Activated T-helper 17 cell treated with anti-CD3 and anti-CD28 coated beads, Interleukin-2, amount 50 U/mL, for 72 hours (primary cell): Measurements from ENCODE around the gene NEUROD6. TPM values are rescaled to one million over a fixed set of nuclear protein-coding genes. Genes with fewer than 3 reads are reported as not detected.

Source experiments
- ATAC-seq: fragments of 150-1000 bp; cut with Tn5 transposase; replicated peaks from 2 replicates; pipeline ENCODE4 v1.10.0; 2021; ENCODE audit warnings: mild to moderate bottlenecking, moderate library complexity
- H3K27ac Mint-ChIP-seq: one replicate; pipeline ENCODE4 v1.8.0; 2022; ENCODE audit warnings: mixed read lengths
- H3K27me3 Mint-ChIP-seq: one replicate; pipeline ENCODE4 v1.8.0; 2022; ENCODE audit warnings: mixed read lengths
- H3K36me3 Mint-ChIP-seq: one replicate; pipeline ENCODE4 v1.8.0; 2022; ENCODE audit warnings: low read depth, mild to moderate bottlenecking, mixed read lengths
- H3K4me1 Mint-ChIP-seq: one replicate; pipeline ENCODE4 v1.8.0; 2022; ENCODE audit warnings: mixed read lengths
- H3K4me3 Mint-ChIP-seq: one replicate; pipeline ENCODE4 v1.8.0; 2022; ENCODE audit warnings: mild to moderate bottlenecking, mixed read lengths
- H3K9me3 Mint-ChIP-seq: one replicate; pipeline ENCODE4 v1.8.0; 2022; ENCODE audit warnings: mixed read lengths
- total RNA-seq, 2 donors: library from RNA; stranded (reverse); gene quantifications; one replicate each; pipeline ENCODE4 v1.2.3, GENCODE V29; 2022

NEUROD6 gene
- total RNA-seq, 2 donors from 2014 or later = not detected

DNA sequence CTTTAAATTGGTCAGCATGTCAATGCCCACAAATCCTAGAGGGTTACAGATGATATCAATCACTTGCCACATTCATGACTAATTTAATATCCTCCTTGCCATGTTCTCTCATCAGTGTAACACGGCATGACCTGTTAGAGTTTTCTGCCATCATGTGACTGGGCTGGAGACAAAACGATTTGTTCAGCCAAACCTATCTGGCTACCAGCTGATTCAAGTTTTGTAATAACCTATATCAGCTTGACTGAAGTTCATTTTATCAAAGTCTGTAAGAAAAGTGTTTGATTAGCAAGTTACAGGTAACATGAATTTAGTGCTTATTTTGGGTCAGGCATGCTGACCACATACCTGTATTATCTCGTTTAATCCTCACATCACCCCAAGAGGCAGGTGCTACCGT lies 25.7 kb downstream of the NEUROD6 start:
- no peaks in the 10 kb centered on the region for H3K9me3 Mint-ChIP-seq
- H3K27ac Mint-ChIP-seq = no peak overlapping the region
- ATAC-seq = no peak
- H3K4me1 Mint-ChIP-seq = no peaks in the 10 kb centered on the region
- no peak overlapping the region for H3K4me3 Mint-ChIP-seq
- H3K36me3 Mint-ChIP-seq = no peaks in the 10 kb centered on the region
- H3K27me3 Mint-ChIP-seq = no peaks in the 10 kb centered on the region

DNA sequence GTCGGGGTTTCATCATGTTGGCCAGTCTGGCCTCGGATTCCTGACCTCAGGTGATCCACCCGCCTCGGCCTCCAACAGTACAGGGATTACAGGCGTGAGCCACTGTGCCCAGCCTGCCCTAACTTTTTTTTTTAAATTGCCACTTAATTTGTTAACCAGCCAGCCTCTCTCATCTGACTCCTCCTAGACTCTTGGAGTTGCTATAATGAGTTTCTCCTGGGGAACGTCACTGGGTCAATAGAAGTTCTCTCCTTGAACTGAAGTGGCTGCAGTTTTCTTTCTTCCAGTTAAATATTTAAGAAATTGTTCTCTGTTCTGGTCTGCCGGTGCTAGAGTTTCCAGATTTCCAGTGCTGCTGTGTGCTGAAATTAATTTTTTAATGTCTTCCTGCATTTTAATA lies 27.6 kb downstream of the NEUROD6 start:
- Mint-ChIP-seq H3K27ac (no peak overlapping the region), H3K36me3 (no peaks in the 10 kb centered on the region), H3K4me3 (no peak overlapping the region), H3K27me3 (no peaks in the 10 kb centered on the region), H3K9me3 (no peaks in the 10 kb centered on the region), H3K4me1 (no peaks in the 10 kb centered on the region)
- no peak for ATAC-seq

DNA sequence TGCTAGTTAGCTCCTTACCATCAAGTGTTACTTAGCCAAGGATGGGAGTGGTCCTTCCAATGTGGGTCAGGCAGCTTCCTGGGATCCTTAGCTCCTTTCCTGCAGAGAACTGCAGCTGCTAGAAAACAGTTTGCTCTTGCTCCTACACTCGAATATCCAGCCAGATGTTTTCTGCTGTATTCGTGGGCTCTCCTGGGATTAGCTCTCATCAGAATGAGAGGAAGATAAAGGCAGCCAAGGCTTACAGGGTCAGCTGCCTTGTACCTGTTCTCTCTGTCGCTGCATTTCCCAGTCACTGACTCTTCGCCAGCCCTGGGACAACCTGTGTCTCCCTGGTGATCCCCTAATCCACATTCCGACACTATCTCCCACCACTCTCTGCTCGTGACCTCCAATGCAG lies 29.0 kb downstream of the NEUROD6 start:
- H3K36me3 Mint-ChIP-seq = no peaks in the 10 kb centered on the region
- H3K27ac Mint-ChIP-seq = no peak overlapping the region
- no peaks in the 10 kb centered on the region for H3K9me3 Mint-ChIP-seq
- H3K27me3 Mint-ChIP-seq = no peaks in the 10 kb centered on the region
- no peak overlapping the region for H3K4me3 Mint-ChIP-seq
- ATAC-seq = no peak
- H3K4me1 Mint-ChIP-seq = no peaks in the 10 kb centered on the region

DNA sequence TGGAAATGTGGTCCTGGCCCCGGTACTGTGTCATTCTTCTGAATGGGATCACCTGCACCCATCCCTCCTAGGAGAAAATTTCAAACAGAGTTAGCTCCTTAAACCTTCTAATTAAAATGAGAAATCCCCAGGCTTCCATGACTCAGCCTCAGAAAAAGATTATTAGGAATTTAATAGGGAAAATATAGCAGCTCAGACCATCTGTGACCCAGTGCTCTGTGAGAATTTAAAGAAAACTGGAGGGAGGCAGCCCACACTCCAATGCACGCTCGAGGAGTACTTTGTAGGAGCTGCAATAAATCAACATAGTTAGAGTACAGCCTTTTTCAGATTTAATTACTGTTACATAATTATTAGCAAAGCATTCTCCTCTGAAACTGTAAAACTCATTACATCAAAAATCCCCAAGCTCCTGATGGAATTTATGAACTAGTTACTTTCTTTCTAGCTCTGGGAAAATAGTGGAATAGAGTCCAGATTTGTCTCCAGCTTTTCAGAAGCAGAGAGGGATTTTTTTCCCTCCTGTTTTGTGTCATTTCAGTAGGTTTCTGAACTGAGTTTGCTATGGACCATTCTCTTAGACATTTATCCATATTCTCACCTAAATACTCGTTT lies 30.1 kb downstream of the NEUROD6 start:
- no peaks in the 10 kb centered on the region for H3K4me1 Mint-ChIP-seq
- no peaks in the 10 kb centered on the region for H3K9me3 Mint-ChIP-seq
- no peak for ATAC-seq
- no peaks in the 10 kb centered on the region for H3K27me3 Mint-ChIP-seq
- H3K36me3 Mint-ChIP-seq = no peaks in the 10 kb centered on the region
- no peak overlapping the region for H3K4me3 Mint-ChIP-seq
- no peak overlapping the region for H3K27ac Mint-ChIP-seq

DNA sequence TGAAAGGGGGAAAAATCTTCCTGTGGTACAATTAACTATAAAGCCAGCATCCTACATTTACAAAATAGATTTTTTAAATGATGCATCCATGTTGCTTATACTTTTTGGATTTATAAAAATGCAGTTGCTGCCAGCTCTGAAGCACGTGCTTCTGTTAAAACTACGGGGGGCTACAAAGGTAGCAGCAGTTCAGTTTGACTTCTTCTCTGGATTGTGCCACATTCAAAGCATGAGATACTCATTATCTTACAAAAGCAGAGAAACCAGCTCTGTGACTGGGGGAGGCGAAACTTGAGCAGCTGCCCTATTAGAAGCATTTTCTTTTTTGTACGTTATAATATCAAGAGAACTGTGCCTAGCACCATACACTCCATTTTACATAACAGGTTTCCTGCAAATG lies 31.1 kb downstream of the NEUROD6 start:
- H3K9me3 Mint-ChIP-seq = no peaks in the 10 kb centered on the region
- H3K27ac Mint-ChIP-seq = no peak overlapping the region

DNA sequence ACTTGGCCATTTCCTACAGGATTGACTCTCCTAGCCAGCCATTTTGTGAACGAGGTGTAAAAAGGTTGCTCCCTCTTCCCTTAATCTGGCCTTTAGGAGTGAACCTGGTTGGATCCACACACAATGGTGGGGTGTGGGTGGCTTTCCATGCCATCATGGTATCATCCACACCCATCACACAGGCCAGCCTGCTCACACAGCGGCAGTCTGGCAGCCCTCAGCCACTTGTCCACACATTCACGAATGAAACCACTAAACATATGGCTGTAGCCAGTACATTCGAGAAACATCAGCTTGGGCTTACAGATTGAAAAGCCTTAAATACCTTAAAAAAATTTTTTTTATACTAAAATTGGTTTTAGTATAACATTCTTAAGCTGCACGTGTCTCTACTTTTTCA lies 31.9 kb downstream of the NEUROD6 start:
- no peaks in the 10 kb centered on the region for H3K4me1 Mint-ChIP-seq
- H3K4me3 Mint-ChIP-seq = no peak overlapping the region
- ATAC-seq = no peak
- H3K27me3 Mint-ChIP-seq = no peaks in the 10 kb centered on the region
- no peaks in the 10 kb centered on the region for H3K36me3 Mint-ChIP-seq
- H3K9me3 Mint-ChIP-seq = no peaks in the 10 kb centered on the region
- no peak overlapping the region for H3K27ac Mint-ChIP-seq

More for the DNA sequence above, 31.1 kb downstream of the NEUROD6 start:
- Mint-ChIP-seq H3K4me1 (no peaks in the 10 kb centered on the region), H3K36me3 (no peaks in the 10 kb centered on the region), H3K27me3 (no peaks in the 10 kb centered on the region), H3K4me3 (no peak overlapping the region)
- no peak for ATAC-seq

DNA sequence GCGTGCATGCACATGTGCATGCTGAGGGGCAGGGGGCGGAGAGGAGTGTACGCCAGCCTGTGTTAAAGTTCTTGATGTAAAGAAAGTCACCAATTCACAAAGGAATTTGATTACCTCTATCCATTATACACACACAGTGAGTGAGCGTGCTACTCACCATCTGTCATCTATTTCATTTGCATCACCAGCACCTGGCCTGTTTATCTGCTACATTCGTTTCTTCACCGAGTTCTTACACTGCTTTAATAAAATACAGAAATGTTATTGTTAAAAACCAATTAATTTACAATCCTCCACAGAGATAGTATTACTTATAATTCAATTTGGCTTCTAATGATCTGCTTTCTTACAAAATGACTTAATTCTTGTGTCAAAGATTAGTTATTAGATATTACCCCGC lies 32.6 kb downstream of the NEUROD6 start:
- Mint-ChIP-seq H3K9me3 (no peaks in the 10 kb centered on the region), H3K27me3 (no peaks in the 10 kb centered on the region), H3K36me3 (no peaks in the 10 kb centered on the region), H3K4me3 (no peak overlapping the region), H3K4me1 (no peaks in the 10 kb centered on the region), H3K27ac (no peak overlapping the region)
- ATAC-seq = no peak

DNA sequence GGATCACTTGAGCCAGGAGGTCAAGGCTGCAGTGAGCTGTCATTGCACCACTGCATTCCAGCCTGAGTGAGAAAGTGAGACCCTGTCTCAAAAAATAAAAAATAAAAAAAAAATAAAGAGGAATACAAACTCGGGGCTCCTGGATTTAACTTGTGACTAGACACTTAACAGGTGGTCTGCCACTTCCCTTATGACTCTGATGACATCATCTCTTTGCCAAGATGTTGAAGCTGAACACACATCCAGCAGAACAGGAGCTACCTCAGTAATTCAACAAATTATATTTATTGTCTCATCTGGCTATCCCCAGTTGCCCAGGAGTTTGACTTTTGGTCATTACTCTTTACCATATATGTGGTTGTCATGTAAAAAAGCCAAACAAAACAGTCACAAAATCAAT lies 35.3 kb downstream of the NEUROD6 start:
- H3K36me3 Mint-ChIP-seq = no peaks in the 10 kb centered on the region
- no peaks in the 10 kb centered on the region for H3K9me3 Mint-ChIP-seq
- H3K4me3 Mint-ChIP-seq = no peak overlapping the region
- no peak for ATAC-seq
- no peaks in the 10 kb centered on the region for H3K27me3 Mint-ChIP-seq
- H3K4me1 Mint-ChIP-seq = no peaks in the 10 kb centered on the region
- no peak overlapping the region for H3K27ac Mint-ChIP-seq

DNA sequence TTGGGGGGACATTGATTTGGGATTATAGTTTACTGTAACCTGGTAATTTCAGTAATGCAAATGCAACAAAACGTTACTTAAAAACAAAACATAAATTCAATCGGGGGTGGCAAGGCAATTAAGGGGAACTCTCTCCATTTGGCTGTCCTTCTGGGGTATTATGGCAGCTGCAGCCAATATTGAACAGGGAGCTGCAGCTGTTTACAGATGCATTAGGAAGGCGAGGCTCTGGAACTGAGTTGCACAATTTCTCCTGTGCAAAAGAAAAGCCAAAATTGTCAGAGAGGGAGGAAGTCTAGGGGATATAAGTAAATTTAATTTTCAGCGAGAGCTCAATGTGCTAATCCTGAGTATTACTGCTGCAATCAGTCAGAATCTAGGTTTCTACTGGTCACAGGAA lies 36.1 kb downstream of the NEUROD6 start:
- no peak overlapping the region for H3K4me3 Mint-ChIP-seq
- no peaks in the 10 kb centered on the region for H3K27me3 Mint-ChIP-seq
- H3K36me3 Mint-ChIP-seq = no peaks in the 10 kb centered on the region
- no peaks in the 10 kb centered on the region for H3K4me1 Mint-ChIP-seq
- no peak overlapping the region for H3K27ac Mint-ChIP-seq
- ATAC-seq = no peak
- no peaks in the 10 kb centered on the region for H3K9me3 Mint-ChIP-seq

DNA sequence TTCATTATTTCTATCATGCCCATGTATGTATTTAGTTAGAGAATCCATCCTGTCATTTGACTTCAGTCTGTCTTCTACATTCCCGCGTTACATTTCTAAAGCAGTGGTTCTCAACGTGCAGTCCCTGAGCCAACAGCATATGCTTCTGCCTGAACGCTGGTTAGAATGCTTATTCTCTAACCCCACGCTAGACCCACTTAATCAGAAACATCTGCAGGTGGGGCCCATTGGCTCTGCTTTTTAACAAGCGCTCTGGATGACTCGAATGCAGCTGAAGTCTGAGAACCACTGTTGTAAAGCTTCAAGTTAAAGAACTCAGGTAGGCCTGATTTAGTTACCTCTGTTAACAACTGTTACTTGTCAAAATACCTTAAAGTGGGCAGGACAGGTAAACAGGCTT lies 38.2 kb downstream of the NEUROD6 start:
- Mint-ChIP-seq H3K27me3 (no peaks in the 10 kb centered on the region), H3K4me1 (no peaks in the 10 kb centered on the region), H3K9me3 (no peaks in the 10 kb centered on the region), H3K27ac (no peak overlapping the region), H3K36me3 (no peaks in the 10 kb centered on the region), H3K4me3 (no peak overlapping the region)
- no peak for ATAC-seq

DNA sequence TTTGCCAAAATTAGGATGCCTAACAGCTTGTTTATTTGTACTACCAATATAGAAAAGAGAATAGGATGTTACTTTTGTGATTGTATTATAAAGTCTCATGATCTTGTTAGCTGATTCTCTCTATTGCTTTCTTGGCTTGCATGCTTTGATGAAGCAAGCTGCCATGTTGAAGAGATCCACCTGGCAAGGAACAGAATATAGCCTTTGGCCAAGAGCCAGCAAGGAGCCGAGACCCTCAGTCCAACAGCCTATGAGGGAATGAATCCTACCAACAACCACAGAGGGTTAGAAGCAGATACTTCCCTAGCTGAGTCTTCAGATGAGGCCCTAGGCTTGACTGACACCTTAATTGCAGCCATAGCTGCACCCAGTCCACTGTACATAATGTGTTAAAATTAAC lies 41.2 kb downstream of the NEUROD6 start:
- Mint-ChIP-seq H3K27ac (no peak overlapping the region), H3K27me3 (no peaks in the 10 kb centered on the region), H3K9me3 (no peaks in the 10 kb centered on the region), H3K4me3 (no peak overlapping the region), H3K36me3 (no peaks in the 10 kb centered on the region), H3K4me1 (no peaks in the 10 kb centered on the region)
- ATAC-seq = no peak

DNA sequence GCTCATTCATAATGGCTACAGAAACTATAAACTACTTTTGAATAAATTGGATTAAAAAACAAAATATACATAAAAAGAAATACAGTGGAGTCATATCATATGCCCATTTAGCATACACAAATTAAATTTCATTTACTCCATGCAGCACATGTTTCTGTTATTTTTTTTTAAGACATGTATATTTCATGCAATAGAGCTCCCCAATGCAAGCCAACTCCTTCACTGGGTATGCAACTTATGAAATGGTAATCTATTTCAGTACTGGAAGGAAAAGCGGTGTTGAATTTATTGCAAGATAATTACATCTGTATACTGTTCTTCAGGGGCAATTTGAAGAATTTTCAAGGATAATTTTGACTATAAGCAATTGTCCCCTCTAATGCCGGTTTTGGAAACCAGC lies 49.9 kb downstream of the NEUROD6 start:
- no peak for ATAC-seq
- peaks cover 7% of the 10 kb centered on the region for H3K9me3 Mint-ChIP-seq

More for the DNA sequence above, 49.9 kb downstream of the NEUROD6 start:
- Mint-ChIP-seq H3K36me3 (no peaks in the 10 kb centered on the region), H3K27ac (no peak overlapping the region), H3K4me3 (no peak overlapping the region), H3K27me3 (no peaks in the 10 kb centered on the region), H3K4me1 (no peaks in the 10 kb centered on the region)

Other genes with a start within 250 kb of the NEUROD6 start
- gene ITPRID1, start 173.4 kb upstream of the NEUROD6 start, total RNA-seq = not detected